Peyer's patch (tissue), 4 donors: Measurements from ENCODE around the gene NCK2.

Source experiments
- CTCF ChIP-seq, 6 experiments: fragments of 450-650 bp in 4 of 6; fragments of 200-600 bp in 2 of 6; sonication (generic) in 1 of 6; IDR thresholded peaks; one replicate each; pipeline ENCODE4 v1.5.1; 2017 to 2019; ENCODE audit warnings: antibody characterized with exemption in 6 of 6, mild to moderate bottlenecking in 3 of 6, moderate library complexity in 1 of 6
- POLR2A ChIP-seq, 2 donors: fragments of 450-650 bp; IDR thresholded peaks; one replicate each; pipeline ENCODE4 v1.5.1; 2017; ENCODE audit warnings: antibody characterized with exemption in 2 of 2, mild to moderate bottlenecking in 2 of 2, moderate library complexity in 2 of 2

- TF ChIP-seq CTCF (IDR thresholded peaks at IDR 0.05) (no peak), POLR2A (IDR thresholded peaks at IDR 0.05) (no peak)
Observed at GRCh38 chr2:105934467-105934866, 189.8 kb downstream of the NCK2 start.
